Psoas muscle (tissue), 8 donors: ENCODE results near the gene TMEM150A. TPM values are rescaled to one million over a fixed set of nuclear protein-coding genes. Genes with fewer than 3 reads are reported as not detected.
"Not testable (repeated sequence)": the region's sequence is repeated elsewhere in the genome, so short reads cannot be mapped to it uniquely, and the experiment has no call there.

ENCODE experiments used
- ATAC-seq, 4 donors: fragments of 200-7000 bp; cut with Tn5 transposase; one replicate each; pipeline ENCODE4 v1.9.1; 2020; ENCODE audit warnings: moderate library complexity in 3 of 4, mild to moderate bottlenecking in 2 of 4
- DNase-seq, 2 donors: peaks; one replicate each; pipeline ENCODE4 v3.0.0-alpha.2; 2020
- H3K27ac ChIP-seq: fragments of 200-600 bp; one replicate; pipeline ENCODE4 v1.8.0; 2022
- H3K27me3 ChIP-seq, 3 donors: fragments of 200-600 bp in 1 of 3; one replicate each; pipeline versions ENCODE4 v1.6.1 to v1.8.0; 2013 to 2022; ENCODE audit warnings: low read length in 2 of 3, mild to moderate bottlenecking in 2 of 3, moderate library complexity in 1 of 3; ENCODE audit not compliant: insufficient read depth in 3 of 3
- H3K36me3 ChIP-seq, 2 donors: fragments of 200-600 bp in 1 of 2; one replicate each; pipeline versions ENCODE4 v1.6.1 to v1.8.0; 2013 to 2022; ENCODE audit warnings: low read depth in 1 of 2, mild to moderate bottlenecking in 1 of 2, moderate library complexity in 1 of 2; ENCODE audit not compliant: insufficient read depth in 1 of 2
- H3K4me1 ChIP-seq: fragments of 200-600 bp; one replicate; pipeline ENCODE4 v1.8.0; 2022
- H3K4me3 ChIP-seq: fragments of 200-600 bp; one replicate; pipeline ENCODE4 v1.8.0; 2022; ENCODE audit warnings: mild to moderate bottlenecking
- H3K9me3 ChIP-seq: fragments of 200-600 bp; one replicate; pipeline ENCODE4 v1.8.0; 2022
- CTCF ChIP-seq: fragments of 200-600 bp; IDR thresholded peaks from one replicate; pipeline ENCODE4 v1.8.0; 2022; ENCODE audit warnings: antibody characterized with exemption
- WGBS, 3 donors: extraction: QIAGEN DNeasy Blood & Tissue Kit; methylation state at CpG; one replicate each; pipeline versions ENCODE4 v1.1.6 to v1.1.7; 2013; 5-methylcytosine and 5-hydroxymethylcytosine counted together
- intact Hi-C, 2 donors: fragments of 100-400 bp; cut with DNase I; formaldehyde crosslinking; loops; one replicate each; pipeline versions ENCODE4 v1.11.0 to v1.14.2; 2022
- polyA plus RNA-seq, 3 donors: library from polyadenylated mRNA; stranded (reverse); fragments of 200-250 nt; gene quantifications; one replicate each; pipeline ENCODE4 v1.2.3, GENCODE V29; 2013
- total RNA-seq, 4 donors: library from RNA; stranded (reverse); fragmentation: NEBNext Ultra II Directional in 2 of 4; extraction: Animal tissue kit (Norgen Biotek cat#: 25700) in 2 of 4; gene quantifications; one replicate each; pipeline versions ENCODE4 v1.2.1 to v1.2.4, GENCODE V29; 2021 to 2023
- donor health status: healthy with polysubstance abuse.
- donor health status: DM: no; HTN: no; CAD: no; lungs with moderate emphysema.
- donor health status: Bipolar disorder and iron deficiency.
- donor health status: healthy.
- donor health status: DM: yes; HTN: yes; CAD: no.
- donor health status: DM: no; HTN: no; CAD: no.
- donor health status: DM: no; HTN: no; CAD: no.
- donor health status: DM: yes; HTN: yes; CAD: no.

TMEM150A gene
- total and polyA plus RNA-seq, 7 donors: 17.4 to 82.6 (median 33.8) TPM

GRCh38 chr2:85604568-85605339 is 2.3 kb upstream of the TMEM150A start:
- Histone ChIP-seq H3K9me3 (no peaks in the 10 kb centered on the region), H3K27ac (peak overlapping the region; percentile 89), H3K4me1 (peaks cover 74% of the 10 kb centered on the region), H3K27me3 (no peaks in the 10 kb centered on the region), H3K36me3 (peaks cover 0 to 36% of the 10 kb centered on the region in 2 donors), H3K4me3 (peak overlapping the region; percentile 74)
- 24 to 33% (median 24%) methylated on average over 6 of the region's 6 CpGs for WGBS, 3 donors
- intact Hi-C loops: no loop called here
- TF ChIP-seq CTCF: no peak
- peak; percentile 31 to 56 (median 38) for ATAC-seq
- no peak for DNase-seq

DNA sequence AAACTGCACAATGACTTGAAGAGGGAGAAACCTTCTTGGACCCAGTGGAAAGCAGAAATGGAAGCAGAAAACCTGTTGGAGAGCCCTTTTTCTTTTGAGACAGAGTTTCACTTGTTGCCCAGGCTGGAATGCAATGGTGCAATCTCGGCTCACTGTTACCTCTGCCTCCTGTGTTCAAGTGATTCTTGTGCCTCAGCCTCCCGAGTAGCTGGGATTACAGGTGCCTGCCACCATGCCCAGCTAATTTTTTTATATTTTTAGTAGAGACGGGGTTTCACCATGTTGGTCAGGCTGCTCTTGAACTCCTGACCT is 1.6 kb upstream of the TMEM150A start:
- H3K27me3 ChIP-seq, intact Hi-C loops, ATAC-seq, DNase-seq, H3K9me3 ChIP-seq: not testable (repeated sequence)
- WGBS, 3 donors: 29 to 44% (median 37%) methylated on average over 3 of the region's 3 CpGs
- H3K27ac ChIP-seq: peak overlapping the region; percentile 89
- H3K4me1 ChIP-seq: peaks cover 71% of the 10 kb centered on the region
- peaks cover 0 to 36% of the 10 kb centered on the region in 2 donors for H3K36me3 ChIP-seq
- peak overlapping the region; percentile 74 for H3K4me3 ChIP-seq

DNA sequence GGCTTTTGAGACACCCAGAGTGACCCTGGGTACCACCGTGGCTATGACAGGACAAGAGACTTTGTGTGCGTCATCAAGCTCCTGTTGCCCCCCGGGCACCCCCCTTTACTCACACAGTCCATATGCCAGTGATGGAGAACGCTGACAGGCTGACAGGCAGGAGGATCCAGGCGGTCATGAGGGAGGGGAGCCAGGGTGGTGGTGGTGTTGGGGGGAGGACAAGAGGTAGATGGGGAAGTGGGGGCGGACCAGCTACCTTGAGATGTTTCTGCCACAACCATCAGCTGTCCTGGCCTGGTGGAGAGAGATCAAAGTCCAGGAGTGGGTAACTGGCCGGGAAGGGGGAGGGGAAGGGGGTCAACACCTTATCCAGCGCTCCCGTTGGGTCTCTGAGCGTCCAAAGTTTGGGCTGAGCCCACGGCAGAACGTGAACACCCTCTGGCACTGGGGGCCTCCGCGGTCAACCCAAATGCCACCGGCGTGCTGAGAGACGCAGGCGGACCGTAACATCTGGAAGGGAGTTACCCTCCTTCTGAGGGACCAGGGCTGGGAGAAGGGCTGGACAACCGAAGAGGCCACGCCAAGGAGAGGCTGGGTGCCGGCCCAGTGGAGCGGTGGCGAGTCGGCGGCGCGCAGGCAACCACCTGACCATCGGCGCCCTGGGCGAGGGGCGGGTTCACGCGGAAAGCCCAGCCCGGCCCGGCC is 575 bp downstream of the TMEM150A start:
- DNase-seq (peak; percentile 84 to 90), ATAC-seq (peak; percentile 58 to 74 (median 63))
- H3K36me3 ChIP-seq: peaks cover 1 to 48% of the 10 kb centered on the region in 2 donors
- H3K4me1 ChIP-seq: peaks cover 56% of the 10 kb centered on the region
- H3K27ac ChIP-seq: peak overlapping the region; percentile 89
- 1 to 5% (median 3%) methylated on average over 26 to 36 of the region's 36 CpGs for WGBS, 3 donors
- H3K9me3 ChIP-seq: no peaks in the 10 kb centered on the region
- intact Hi-C loops: loop anchor here in 1 of 2 donors (2.0 kb wide), 1 partner anchor 13 kb away; no protein-coding TSS in a partner anchor
- peak overlapping the region; percentile 74 for H3K4me3 ChIP-seq
- TF ChIP-seq CTCF: no peak
- H3K27me3 ChIP-seq: no peaks in the 10 kb centered on the region

DNA sequence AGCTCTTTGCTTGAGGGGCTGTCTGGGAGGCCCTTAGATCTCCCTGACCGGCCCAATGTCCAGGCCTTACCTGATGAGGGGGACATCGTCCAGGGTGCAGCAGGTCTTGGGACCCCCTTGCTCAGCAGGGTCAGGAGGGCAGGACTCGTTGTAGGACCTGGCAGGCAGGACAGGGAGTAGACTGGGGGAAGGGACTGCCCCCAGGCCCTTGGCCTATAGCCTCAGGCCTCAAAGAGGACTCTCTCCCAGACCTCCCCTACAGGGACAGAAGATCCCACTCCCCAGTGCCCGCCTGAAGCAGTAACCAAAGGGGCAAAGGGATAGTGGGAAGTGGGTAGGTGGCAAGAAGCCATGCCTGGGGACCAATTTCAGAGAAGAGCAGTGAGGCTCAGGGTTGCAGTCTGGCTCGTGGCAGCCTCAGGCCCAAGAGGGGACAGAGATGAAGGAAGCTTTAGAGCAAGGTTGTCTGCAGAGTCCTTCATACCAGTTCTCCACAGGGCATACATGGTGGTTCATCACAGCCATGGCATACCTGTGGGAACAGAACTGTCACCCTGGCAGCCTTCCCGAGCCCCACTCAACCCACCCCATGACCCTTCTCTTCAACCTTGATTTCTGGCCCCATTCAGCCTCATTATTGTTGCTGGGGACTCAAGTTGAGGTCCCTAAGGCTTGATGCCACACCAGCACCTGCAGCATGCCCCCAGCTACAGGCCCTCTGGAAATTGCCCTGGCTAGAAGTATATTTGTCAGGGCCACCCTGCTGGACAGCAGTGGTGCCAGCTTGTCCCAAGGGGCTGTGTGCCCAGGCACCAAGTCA is 1.3 kb downstream of the TMEM150A start:
- H3K4me1 ChIP-seq: peaks cover 56% of the 10 kb centered on the region
- peaks cover 3 to 53% of the 10 kb centered on the region in 2 donors for H3K36me3 ChIP-seq
- TF ChIP-seq CTCF: no peak
- no peaks in the 10 kb centered on the region for H3K27me3 ChIP-seq
- 67 to 68% (median 67%) methylated on average over 6 of the region's 6 CpGs for WGBS, 3 donors
- DNase-seq (peak in 1 of 2 donors; percentile 45), ATAC-seq (no peak)
- intact Hi-C loops: loop anchor here in 1 of 2 donors (2.0 kb wide), 1 partner anchor 14 kb away; no protein-coding TSS in a partner anchor
- no peaks in the 10 kb centered on the region for H3K9me3 ChIP-seq
- H3K27ac ChIP-seq: peak overlapping the region; percentile 89
- peak overlapping the region; percentile 74 for H3K4me3 ChIP-seq
